OCI-LY1 (cell line): ENCODE data around the gene KANSL1.
"Not testable (repeated sequence)": the region's sequence is repeated elsewhere in the genome, so short reads cannot be mapped to it uniquely, and the experiment has no call there.

ENCODE experiments used
- H2AFZ ChIP-seq: fragments of 200-600 bp; sonication (generic), shearing (Covaris generic); 2 replicates; pipeline ENCODE4 v1.6.0; 2014; ENCODE audit warnings: antibody characterized with exemption, mild to moderate bottlenecking, low read length
- H3F3A ChIP-seq: fragments of 200-600 bp; sonication (generic), shearing (Covaris generic); 2 replicates; pipeline ENCODE4 v1.6.0; 2014; ENCODE audit warnings: mild to moderate bottlenecking, antibody characterized with exemption, low read length, moderate library complexity; ENCODE audit not compliant: insufficient read depth
- H3K27ac ChIP-seq: fragments of 200-600 bp; sonication (generic); 2 replicates; pipeline ENCODE4 v1.5.1; 2014; ENCODE audit warnings: low read length, mixed run types, mild to moderate bottlenecking, low read depth; ENCODE audit not compliant: poor library complexity, severe bottlenecking
- H3K27me3 ChIP-seq: fragments of 200-600 bp; sonication (generic); 2 replicates; pipeline ENCODE4 v1.6.0; 2014; ENCODE audit warnings: antibody characterized with exemption, mild to moderate bottlenecking, low read length, moderate library complexity; ENCODE audit not compliant: insufficient read depth
- H3K36me3 ChIP-seq: fragments of 200-600 bp; sonication (generic); 2 replicates; pipeline ENCODE4 v1.6.1; 2014; ENCODE audit warnings: mild to moderate bottlenecking, antibody characterized with exemption, low read length, moderate library complexity, mixed read lengths; ENCODE audit not compliant: insufficient read depth
- H3K4me1 ChIP-seq: fragments of 200-600 bp; sonication (generic); 2 replicates; pipeline ENCODE4 v1.5.1; 2014; ENCODE audit warnings: mild to moderate bottlenecking, low read length, moderate library complexity; ENCODE audit not compliant: insufficient read depth, severe bottlenecking
- H3K4me2 ChIP-seq: fragments of 200-600 bp; sonication (generic), shearing (Covaris generic); 2 replicates; pipeline ENCODE4 v1.6.1; 2014; ENCODE audit warnings: low read length
- H3K4me3 ChIP-seq: fragments of 200-600 bp; sonication (generic); 2 replicates; pipeline ENCODE4 v1.5.1; 2014; ENCODE audit warnings: low read length, low read depth, mild to moderate bottlenecking, mixed read lengths; ENCODE audit not compliant: poor library complexity, severe bottlenecking
- H3K79me2 ChIP-seq: fragments of 200-600 bp; shearing (Covaris generic); 2 replicates; pipeline ENCODE4 v1.6.1; 2016; ENCODE audit warnings: mixed run types, low read length, mixed read lengths; ENCODE audit not compliant: insufficient read depth
- H3K9ac ChIP-seq: fragments of 200-600 bp; sonication (generic), shearing (Covaris generic); 2 replicates; pipeline ENCODE4 v1.6.1; 2014; ENCODE audit warnings: mild to moderate bottlenecking, low read length, mixed read lengths
- H3K9me2 ChIP-seq: fragments of 200-600 bp; sonication (generic), shearing (Covaris generic); 2 replicates; pipeline ENCODE4 v1.6.1; 2014; ENCODE audit warnings: low read depth, mild to moderate bottlenecking, low read length, mixed read lengths
- H3K9me3 ChIP-seq: fragments of 200-600 bp; shearing (Covaris generic); 2 replicates; pipeline ENCODE4 v1.6.1; 2014; ENCODE audit warnings: low read length, mixed read lengths
- H4K20me1 ChIP-seq: fragments of 200-600 bp; sonication (generic), shearing (Covaris generic); 2 replicates; pipeline ENCODE4 v1.6.0; 2016; ENCODE audit warnings: mild to moderate bottlenecking, low read length; ENCODE audit not compliant: insufficient read depth
- EZH2 ChIP-seq: fragments of 200-600 bp; sonication (generic), shearing (Covaris generic); IDR thresholded peaks from 2 replicates; pipeline ENCODE4 v1.8.0; 2017; ENCODE audit warnings: borderline replicate concordance, mixed run types, mild to moderate bottlenecking, antibody characterized with exemption, low read length, moderate library complexity, mixed read lengths
- TF ChIP-seq, protein P1 (sequence below): fragments of 200-600 bp; sonication (generic), shearing (Covaris generic); IDR thresholded peaks from 2 replicates; pipeline ENCODE4 v1.5.1; 2017; ENCODE audit warnings: mild to moderate bottlenecking, antibody characterized with exemption, low read length, moderate library complexity, mixed read lengths

The KANSL1 gene

GRCh38 chr17:46007461-46007965 lies 185.7 kb downstream of the KANSL1 start:
- no peaks in the 10 kb centered on the region for H4K20me1 ChIP-seq
- no peak overlapping the region for H2AFZ ChIP-seq
- peaks cover 11% of the 10 kb centered on the region for H3K4me1 ChIP-seq
- H3F3A ChIP-seq, result no peaks in the 10 kb centered on the region
- H3K36me3 ChIP-seq, result no peaks in the 10 kb centered on the region
- peaks cover 4% of the 10 kb centered on the region; the same call in 1 of the 2 replicates for H3K9me3 ChIP-seq
- H3K27me3 ChIP-seq, result peaks cover 4% of the 10 kb centered on the region; the same call in 1 of the 2 replicates
- no peak overlapping the region for H3K4me2 ChIP-seq
- no peak overlapping the region for H3K4me3 ChIP-seq
- no peak overlapping the region for H3K27ac ChIP-seq
- H3K9me2 ChIP-seq, result no peaks in the 10 kb centered on the region
- H3K79me2 ChIP-seq, result no peaks in the 10 kb centered on the region
- no peak overlapping the region for H3K9ac ChIP-seq
- TF ChIP-seq EZH2, result no peak
- TF ChIP-seq, protein P1, sequence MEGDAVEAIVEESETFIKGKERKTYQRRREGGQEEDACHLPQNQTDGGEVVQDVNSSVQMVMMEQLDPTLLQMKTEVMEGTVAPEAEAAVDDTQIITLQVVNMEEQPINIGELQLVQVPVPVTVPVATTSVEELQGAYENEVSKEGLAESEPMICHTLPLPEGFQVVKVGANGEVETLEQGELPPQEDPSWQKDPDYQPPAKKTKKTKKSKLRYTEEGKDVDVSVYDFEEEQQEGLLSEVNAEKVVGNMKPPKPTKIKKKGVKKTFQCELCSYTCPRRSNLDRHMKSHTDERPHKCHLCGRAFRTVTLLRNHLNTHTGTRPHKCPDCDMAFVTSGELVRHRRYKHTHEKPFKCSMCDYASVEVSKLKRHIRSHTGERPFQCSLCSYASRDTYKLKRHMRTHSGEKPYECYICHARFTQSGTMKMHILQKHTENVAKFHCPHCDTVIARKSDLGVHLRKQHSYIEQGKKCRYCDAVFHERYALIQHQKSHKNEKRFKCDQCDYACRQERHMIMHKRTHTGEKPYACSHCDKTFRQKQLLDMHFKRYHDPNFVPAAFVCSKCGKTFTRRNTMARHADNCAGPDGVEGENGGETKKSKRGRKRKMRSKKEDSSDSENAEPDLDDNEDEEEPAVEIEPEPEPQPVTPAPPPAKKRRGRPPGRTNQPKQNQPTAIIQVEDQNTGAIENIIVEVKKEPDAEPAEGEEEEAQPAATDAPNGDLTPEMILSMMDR, result no peak

GRCh38 chr17:46006082-46006481 lies 187.1 kb downstream of the KANSL1 start:
- H4K20me1 ChIP-seq, H3K9me3 ChIP-seq, H3K4me2 ChIP-seq, H3K27me3 ChIP-seq, H3K27ac ChIP-seq, H3K9me2 ChIP-seq, H2AFZ ChIP-seq, H3K4me3 ChIP-seq, H3K9ac ChIP-seq, H3K36me3 ChIP-seq, H3F3A ChIP-seq, H3K79me2 ChIP-seq: not testable (repeated sequence)
- H3K4me1 ChIP-seq, result peaks cover 11% of the 10 kb centered on the region

DNA sequence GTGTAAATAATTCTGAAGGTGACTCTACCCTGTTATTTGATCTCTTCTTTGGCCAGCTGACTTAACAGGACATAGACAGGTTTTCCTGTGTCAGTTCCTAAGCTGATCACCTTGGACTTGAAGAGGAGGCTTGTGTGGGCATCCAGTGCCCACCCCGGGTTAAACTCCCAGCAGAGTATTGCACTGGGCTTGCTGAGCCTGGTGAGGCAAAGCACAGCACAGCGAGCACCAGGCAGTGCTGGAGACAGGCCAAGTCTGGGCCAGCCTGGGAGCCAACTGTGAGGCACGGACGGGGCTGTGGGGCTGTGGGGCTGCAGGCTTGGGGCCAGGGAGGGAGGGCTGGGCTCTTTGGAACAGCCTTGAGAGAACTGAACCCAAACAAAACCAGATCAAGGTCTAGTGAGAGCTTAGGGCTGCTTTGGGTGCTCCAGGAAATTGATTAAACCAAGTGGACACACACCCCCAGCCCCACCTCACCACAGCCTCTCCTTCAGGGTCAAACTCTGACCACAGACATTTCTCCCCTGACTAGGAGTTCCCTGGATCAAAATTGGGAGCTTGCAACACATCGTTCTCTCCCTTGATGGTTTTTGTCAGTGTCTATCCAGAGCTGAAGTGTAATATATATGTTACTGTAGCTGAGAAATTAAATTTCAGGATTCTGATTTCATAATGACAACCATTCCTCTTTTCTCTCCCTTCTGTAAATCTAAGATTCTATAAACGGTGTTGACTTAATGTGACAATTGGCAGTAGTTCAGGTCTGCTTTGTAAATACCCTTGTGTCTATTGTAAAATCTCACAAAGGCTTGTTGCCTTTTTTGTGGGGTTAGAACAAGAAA lies 189.1 kb downstream of the KANSL1 start:
- Histone ChIP-seq H3K4me1 (no peaks in the 10 kb centered on the region), H3K36me3 (no peaks in the 10 kb centered on the region), H3K4me2 (no peak overlapping the region), H3K79me2 (no peaks in the 10 kb centered on the region), H3K9ac (no peak overlapping the region), H4K20me1 (no peaks in the 10 kb centered on the region), H3K27ac (no peak overlapping the region), H3K9me2 (no peaks in the 10 kb centered on the region), H3F3A (no peaks in the 10 kb centered on the region), H3K4me3 (no peak overlapping the region), H2AFZ (no peak overlapping the region), H3K27me3 (peaks cover under 1% of the 10 kb centered on the region; the same call in 1 of the 2 replicates), H3K9me3 (peaks cover 4% of the 10 kb centered on the region; the same call in 1 of the 2 replicates)
- TF ChIP-seq EZH2, result no peak
- TF ChIP-seq, protein P1, result no peak
